GM18526 (cell line): ENCODE results near the gene RALBP1.

Experiments used
- POLR2A ChIP-seq: IDR thresholded peaks from 3 replicates; pipeline ENCODE4 v1.6.1; 2011; ENCODE audit not compliant: insufficient read length; ENCODE audit errors: extremely low read depth

The RALBP1 gene

GRCh38 chr18:9488538-9488937, 13.2 kb downstream of the RALBP1 start:
- TF ChIP-seq POLR2A, result no peak

GRCh38 chr18:9494778-9495331, 19.5 kb downstream of the RALBP1 start:
- TF ChIP-seq POLR2A, result no peak

DNA sequence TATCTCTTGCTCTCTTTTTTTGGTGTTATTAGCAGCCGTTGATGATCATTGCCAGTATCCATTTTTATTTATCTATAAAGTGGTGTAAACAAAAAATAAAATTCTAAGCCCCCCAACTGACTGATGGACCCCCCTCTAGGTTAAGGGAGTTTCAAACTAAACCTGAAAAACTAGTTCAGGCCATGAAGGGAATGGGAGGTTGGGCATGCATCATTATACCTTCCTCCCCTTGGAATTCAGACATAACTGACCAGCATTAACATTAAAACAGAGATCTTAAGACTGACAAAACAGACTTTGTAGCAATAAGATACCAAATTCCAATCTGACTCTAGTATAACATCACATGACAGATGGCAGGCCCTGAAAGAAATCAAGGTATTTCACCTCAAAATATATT, 20.2 kb downstream of the RALBP1 start:
- TF ChIP-seq POLR2A, result no peak

- no peak for TF ChIP-seq POLR2A
Measured at GRCh38 chr18:9495916-9496705, 20.8 kb downstream of the RALBP1 start.

DNA sequence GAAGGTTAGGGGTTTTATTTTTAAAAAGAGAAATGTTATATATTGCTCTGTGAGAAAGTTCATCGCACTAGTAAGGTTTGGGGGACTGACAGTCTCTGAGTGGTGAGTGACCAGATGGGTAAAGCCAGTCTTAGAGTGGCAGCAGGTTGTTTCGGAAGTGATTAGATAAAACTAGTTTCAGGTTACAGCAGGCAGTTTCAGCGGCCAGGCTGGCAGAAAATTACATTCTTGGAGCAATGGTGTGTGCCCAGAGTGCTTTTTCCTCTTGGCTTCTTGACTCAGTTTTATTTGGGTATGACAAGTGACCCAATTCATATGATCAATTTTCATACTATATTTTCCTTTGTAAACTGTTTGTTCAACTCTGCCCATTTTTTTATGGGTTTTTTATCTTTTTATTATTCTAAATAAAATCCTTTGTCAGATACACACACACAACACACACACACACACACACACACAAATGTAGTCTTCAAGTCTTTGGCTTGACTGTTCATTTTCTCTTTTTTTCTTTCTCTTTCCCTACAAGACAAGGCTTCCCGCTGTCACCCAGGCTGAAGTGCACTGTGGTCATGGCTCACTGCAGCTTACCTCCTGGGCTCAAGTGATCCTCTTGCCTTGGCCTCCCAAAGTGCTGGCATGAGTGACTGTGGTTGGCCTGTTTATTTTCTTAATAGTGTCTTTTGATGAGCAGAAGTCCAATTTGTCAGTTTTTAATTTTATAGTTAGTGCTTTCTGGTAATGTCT, 30.9 kb downstream of the RALBP1 start:
- TF ChIP-seq POLR2A, result no peak

DNA sequence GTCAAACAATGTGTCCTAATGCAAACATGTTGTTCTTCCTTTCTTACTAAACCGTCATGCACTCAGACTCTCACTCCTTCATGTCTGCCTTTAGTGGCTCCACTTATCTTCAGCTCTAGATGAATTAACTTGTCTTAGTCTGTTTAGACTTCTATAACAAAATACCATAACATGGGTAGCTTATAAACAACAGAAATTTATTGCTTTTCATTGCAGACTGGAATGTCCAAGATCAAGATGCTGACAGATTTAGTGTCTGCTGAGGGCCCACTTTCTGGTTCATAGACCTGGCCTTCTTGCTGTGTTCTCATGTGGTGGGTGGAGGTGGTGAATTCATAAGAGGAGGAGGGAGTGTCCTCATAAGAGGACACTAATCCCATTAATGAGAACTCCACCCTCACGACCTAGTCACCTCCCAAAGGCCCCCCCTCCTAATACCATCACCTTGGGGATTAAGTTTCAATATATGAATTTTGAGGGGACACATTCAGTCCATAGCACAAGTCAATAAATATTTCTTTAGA, 32.3 kb downstream of the RALBP1 start:
- TF ChIP-seq POLR2A, result no peak

DNA sequence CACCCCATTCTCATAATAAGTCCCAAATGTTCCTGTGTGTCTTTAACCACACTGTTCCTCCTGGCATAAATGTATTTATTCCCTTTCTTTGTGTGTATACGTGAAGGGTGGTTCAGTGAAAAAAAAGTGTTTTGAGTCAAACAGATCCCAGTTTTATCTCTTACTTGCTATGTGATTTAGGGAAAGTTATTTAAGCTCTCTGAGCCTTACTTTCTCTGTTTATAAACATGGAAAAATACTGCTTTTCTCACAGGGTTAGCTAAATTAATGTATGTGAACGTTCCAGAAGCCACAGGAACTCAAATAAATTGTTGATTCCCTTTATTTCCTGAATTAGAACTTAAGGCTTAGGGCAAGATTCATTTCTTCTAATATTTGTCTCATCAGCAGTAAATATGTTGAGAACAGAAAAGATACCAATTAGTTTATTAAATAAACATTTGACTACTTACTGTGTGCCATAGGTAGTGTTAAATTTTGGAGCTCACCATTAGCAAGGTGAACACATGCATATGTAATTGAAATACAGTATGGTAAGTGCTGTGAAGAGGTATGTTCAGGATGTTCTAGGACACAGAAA, 33.2 kb downstream of the RALBP1 start:
- TF ChIP-seq POLR2A, result no peak

GRCh38 chr18:9513971-9514512, 38.7 kb downstream of the RALBP1 start:
- TF ChIP-seq POLR2A, result no peak

GRCh38 chr18:9516437-9517064, 41.2 kb downstream of the RALBP1 start:
- TF ChIP-seq POLR2A, result no peak

DNA sequence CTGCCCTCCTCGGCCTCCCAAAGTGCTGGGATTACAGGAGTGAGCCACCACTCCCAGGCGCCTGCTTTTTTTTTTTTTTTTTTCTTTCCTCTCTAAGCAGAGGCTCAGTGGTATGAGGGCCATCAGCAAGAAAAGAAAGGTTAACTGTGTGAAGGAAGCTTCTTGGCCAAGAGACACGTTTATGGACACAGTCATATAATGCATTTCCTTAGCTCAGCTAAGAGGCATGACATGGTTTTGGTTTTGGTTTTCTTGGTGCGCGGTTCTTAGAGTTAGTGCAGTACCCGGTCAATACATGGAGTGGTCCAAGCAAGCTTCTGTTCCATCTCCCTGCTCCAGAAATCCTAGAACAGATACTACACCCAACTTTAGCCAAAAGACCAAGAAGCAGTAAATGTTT, 42.6 kb downstream of the RALBP1 start:
- TF ChIP-seq POLR2A, result no peak

DNA sequence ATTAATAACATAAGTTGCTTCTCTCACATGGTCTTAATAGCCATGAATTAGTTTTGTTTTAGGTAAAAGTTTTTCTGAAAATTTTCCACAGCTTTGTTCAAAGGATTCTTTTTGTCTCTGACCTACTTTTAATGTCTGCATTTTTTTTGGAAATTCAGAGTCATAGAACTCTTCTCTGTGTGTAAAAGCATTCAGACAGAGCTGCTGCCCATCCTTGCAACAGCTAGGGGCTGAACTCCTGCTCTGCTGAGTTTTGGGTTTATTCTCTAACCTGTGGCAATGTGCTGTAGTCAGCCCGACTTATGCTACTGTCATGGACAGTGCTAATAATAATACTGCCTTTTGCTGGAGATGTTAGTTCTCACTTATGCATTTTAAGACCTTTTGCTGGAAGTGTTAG, 44.1 kb downstream of the RALBP1 start:
- TF ChIP-seq POLR2A, result no peak

DNA sequence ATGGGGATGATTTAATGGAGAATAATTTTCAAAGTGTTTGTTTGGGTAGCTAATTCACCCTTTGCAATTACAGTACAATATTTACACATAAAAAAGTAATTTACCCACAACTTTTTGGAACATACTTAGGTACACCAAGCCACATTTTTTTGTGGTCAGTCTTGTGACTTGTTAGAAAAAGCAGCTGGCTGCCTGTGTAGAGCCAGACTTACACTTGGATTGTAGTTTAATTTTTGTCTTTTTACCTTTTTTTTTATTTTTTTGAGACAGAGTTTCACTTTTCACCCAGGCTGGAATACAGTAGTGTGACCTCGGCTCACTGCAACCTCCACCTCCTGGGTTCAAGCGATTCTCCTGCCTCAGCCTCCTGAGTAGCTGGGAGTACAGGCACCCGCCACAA, 45.4 kb downstream of the RALBP1 start:
- TF ChIP-seq POLR2A, result no peak

DNA sequence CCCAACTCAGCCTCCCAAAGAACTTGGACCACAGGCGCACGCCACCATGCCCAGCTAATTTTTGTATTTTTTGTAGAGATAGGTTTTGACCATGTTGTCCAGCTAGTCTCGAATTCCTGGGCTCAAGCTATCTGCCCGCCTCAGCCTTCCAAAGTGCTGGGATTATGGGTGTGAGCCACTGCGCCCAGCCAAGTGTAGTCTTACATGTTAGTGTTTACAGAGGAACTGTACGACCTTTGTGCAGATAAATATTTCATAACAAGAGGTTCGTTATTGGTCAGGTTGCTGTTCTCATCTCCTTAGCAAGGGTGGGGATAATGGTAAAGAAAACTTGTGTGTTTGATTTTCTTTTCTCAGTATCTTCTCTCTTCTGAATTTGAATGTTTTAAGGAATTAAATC, 46.5 kb downstream of the RALBP1 start:
- TF ChIP-seq POLR2A, result no peak

GRCh38 chr18:9522952-9523351, 47.6 kb downstream of the RALBP1 start:
- no peak for TF ChIP-seq POLR2A

GRCh38 chr18:9526458-9526857, 51.1 kb downstream of the RALBP1 start:
- TF ChIP-seq POLR2A, result no peak
